GM18499 (cell line): Measurements from ENCODE around the gene SYNJ2.

Source experiments
- ATAC-seq: cut with Tn5 transposase; IDR thresholded peaks from one replicate; pipeline ENCODE4 v1.9.1; 2021; ENCODE audit warnings: moderate number of reproducible peaks; ENCODE audit not compliant: insufficient read depth, unreplicated experiment

The SYNJ2 gene

GRCh38 chr6:158024566-158025297 lies 43.1 kb downstream of the SYNJ2 start:
- ATAC-seq = no peak

GRCh38 chr6:158026054-158026900 lies 44.6 kb downstream of the SYNJ2 start:
- peak; percentile 58 for ATAC-seq

- ATAC-seq = no peak
Measured at GRCh38 chr6:158026901-158027589, 45.4 kb downstream of the SYNJ2 start.

GRCh38 chr6:158027590-158028285 lies 46.1 kb downstream of the SYNJ2 start:
- ATAC-seq = no peak

GRCh38 chr6:158028421-158028820 lies 46.8 kb downstream of the SYNJ2 start:
- no peak for ATAC-seq

GRCh38 chr6:158028876-158029275 lies 47.2 kb downstream of the SYNJ2 start:
- no peak for ATAC-seq

GRCh38 chr6:158029668-158030230 lies 48.1 kb downstream of the SYNJ2 start:
- no peak for ATAC-seq

GRCh38 chr6:158030380-158031300 lies 49.0 kb downstream of the SYNJ2 start:
- no peak for ATAC-seq

- peak; percentile 39 for ATAC-seq
Measured at GRCh38 chr6:158031381-158032353, 50.0 kb downstream of the SYNJ2 start.

- ATAC-seq = no peak
Measured at GRCh38 chr6:158032354-158032733, 50.7 kb downstream of the SYNJ2 start.

GRCh38 chr6:158033077-158033750 lies 51.6 kb downstream of the SYNJ2 start:
- ATAC-seq = no peak

GRCh38 chr6:158033751-158034702 lies 52.4 kb downstream of the SYNJ2 start:
- no peak for ATAC-seq

- ATAC-seq = no peak
Measured at GRCh38 chr6:158036261-158036660, 54.6 kb downstream of the SYNJ2 start.

GRCh38 chr6:158037021-158037420 lies 55.4 kb downstream of the SYNJ2 start:
- ATAC-seq = no peak

GRCh38 chr6:158037771-158038170 lies 56.1 kb downstream of the SYNJ2 start:
- no peak for ATAC-seq
